Activated CD4-positive, alpha-beta T cell treated with anti-CD3 and anti-CD28 coated beads, Interleukin-2, amount 50 U/mL, for 16 hours (primary cell): Measurements from ENCODE around the gene PAPSS1.
"Not testable (repeated sequence)": the region's sequence is repeated elsewhere in the genome, so short reads cannot be mapped to it uniquely, and the experiment has no call there.

ENCODE experiments used
- DNase-seq: peaks from one replicate; pipeline ENCODE4 v3.0.0-alpha.2; 2020

Gene PAPSS1

GRCh38 chr4:107725281-107725859, 5.3 kb upstream of the PAPSS1 start:
- no peak for DNase-seq

GRCh38 chr4:107723331-107723730, 3.3 kb upstream of the PAPSS1 start:
- DNase-seq = not testable (repeated sequence)

- DNase-seq = peak; percentile 12
These were observed 1.5 kb upstream of the PAPSS1 start for GRCh38 chr4:107721436-107722100.

- peak; percentile 34 for DNase-seq
These were observed 670 bp downstream of the PAPSS1 start for GRCh38 chr4:107719207-107719921.

- DNase-seq = peak; percentile 3
These were observed 1.6 kb downstream of the PAPSS1 start for GRCh38 chr4:107718351-107718965.

GRCh38 chr4:107714256-107714655, 5.8 kb downstream of the PAPSS1 start:
- no peak for DNase-seq

GRCh38 chr4:107712236-107712635, 7.8 kb downstream of the PAPSS1 start:
- no peak for DNase-seq

- no peak for DNase-seq
These were observed 8.2 kb downstream of the PAPSS1 start for GRCh38 chr4:107711831-107712230.

- DNase-seq = no peak
These were observed 9.3 kb downstream of the PAPSS1 start for GRCh38 chr4:107710493-107711459.

GRCh38 chr4:107709916-107710315, 10.1 kb downstream of the PAPSS1 start:
- DNase-seq = peak; percentile 2

- no peak for DNase-seq
These were observed 11.8 kb downstream of the PAPSS1 start for GRCh38 chr4:107708225-107708624.

GRCh38 chr4:107705742-107706556, 14.1 kb downstream of the PAPSS1 start:
- DNase-seq = no peak

- no peak for DNase-seq
These were observed 18.5 kb downstream of the PAPSS1 start for GRCh38 chr4:107701565-107701964.

- DNase-seq = no peak
These were observed 20.4 kb downstream of the PAPSS1 start for GRCh38 chr4:107699466-107700206.

GRCh38 chr4:107696187-107696586, 23.8 kb downstream of the PAPSS1 start:
- not testable (repeated sequence) for DNase-seq

- no peak for DNase-seq
These were observed 26.9 kb downstream of the PAPSS1 start for GRCh38 chr4:107693132-107693531.

- no peak for DNase-seq
These were observed 27.8 kb downstream of the PAPSS1 start for GRCh38 chr4:107692202-107692601.

GRCh38 chr4:107691378-107691777, 28.7 kb downstream of the PAPSS1 start:
- DNase-seq = no peak

GRCh38 chr4:107689912-107690587, 30.0 kb downstream of the PAPSS1 start:
- peak; percentile 53 for DNase-seq

- DNase-seq = no peak
These were observed 31.6 kb downstream of the PAPSS1 start for GRCh38 chr4:107688421-107688820.
